Panc1 (cell line): ENCODE results near the gene TRMT10B.

Experiments used
- POLR2AphosphoS5 ChIP-seq: IDR thresholded peaks from 2 replicates; pipeline ENCODE4 v1.6.1; 2012; ENCODE audit warnings: mild to moderate bottlenecking, low read depth, low read length, moderate library complexity
- REST ChIP-seq, 2 experiments: IDR thresholded peaks; 2 replicates each; pipeline ENCODE4 v1.6.1; 2011 to 2012; ENCODE audit warnings: low read depth in 2 of 2, control low read depth in 1 of 2, low read length in 1 of 2, mild to moderate bottlenecking in 1 of 2, moderate library complexity in 1 of 2; ENCODE audit not compliant: insufficient read depth in 1 of 2
- SIN3A ChIP-seq: IDR thresholded peaks from 2 replicates; pipeline ENCODE4 v1.6.1; 2012; ENCODE audit warnings: low read depth, mild to moderate bottlenecking, low read length, moderate library complexity, borderline replicate concordance; ENCODE audit not compliant: insufficient read depth
- TCF7L2 ChIP-seq: IDR thresholded peaks from 2 replicates; pipeline ENCODE4 v1.6.1; 2011; ENCODE audit warnings: mild to moderate bottlenecking, low read depth, low read length, inconsistent platforms
- TF ChIP-seq, protein P1 (sequence below): fragments of 450-650 bp; IDR thresholded peaks from 2 replicates; pipeline ENCODE4 v1.5.1; 2017; ENCODE audit warnings: mild to moderate bottlenecking

- TF ChIP-seq, protein P1, sequence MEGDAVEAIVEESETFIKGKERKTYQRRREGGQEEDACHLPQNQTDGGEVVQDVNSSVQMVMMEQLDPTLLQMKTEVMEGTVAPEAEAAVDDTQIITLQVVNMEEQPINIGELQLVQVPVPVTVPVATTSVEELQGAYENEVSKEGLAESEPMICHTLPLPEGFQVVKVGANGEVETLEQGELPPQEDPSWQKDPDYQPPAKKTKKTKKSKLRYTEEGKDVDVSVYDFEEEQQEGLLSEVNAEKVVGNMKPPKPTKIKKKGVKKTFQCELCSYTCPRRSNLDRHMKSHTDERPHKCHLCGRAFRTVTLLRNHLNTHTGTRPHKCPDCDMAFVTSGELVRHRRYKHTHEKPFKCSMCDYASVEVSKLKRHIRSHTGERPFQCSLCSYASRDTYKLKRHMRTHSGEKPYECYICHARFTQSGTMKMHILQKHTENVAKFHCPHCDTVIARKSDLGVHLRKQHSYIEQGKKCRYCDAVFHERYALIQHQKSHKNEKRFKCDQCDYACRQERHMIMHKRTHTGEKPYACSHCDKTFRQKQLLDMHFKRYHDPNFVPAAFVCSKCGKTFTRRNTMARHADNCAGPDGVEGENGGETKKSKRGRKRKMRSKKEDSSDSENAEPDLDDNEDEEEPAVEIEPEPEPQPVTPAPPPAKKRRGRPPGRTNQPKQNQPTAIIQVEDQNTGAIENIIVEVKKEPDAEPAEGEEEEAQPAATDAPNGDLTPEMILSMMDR, result no peak
- TF ChIP-seq SIN3A (no peak; the same call in 1 of the 2 replicates), POLR2AphosphoS5 (peak; percentile 82), TCF7L2 (no peak), REST (IDR thresholded peaks at IDR 0.05; ENCODE audit: insufficient read depth in 1 of 2, low read depth in 2 of 2, low read length in 1 of 2) (no peak)
These were observed at the start of gene TRMT10B for GRCh38 chr9:37753489-37754190.
